ENCODE measurements around the gene TAOK1. TPM values are rescaled to one million over a fixed set of nuclear protein-coding genes. Genes with fewer than 3 reads are reported as not detected.
"Not testable (repeated sequence)": the region's sequence is repeated elsewhere in the genome, so short reads cannot be mapped to it uniquely, and the experiment has no call there.

TAOK1 gene
- total RNA-seq, 1 donor from 2014 or later: 87.1 TPM

- H3K27me3 Mint-ChIP-seq (ENCODE audit: low read depth): no peaks in the 10 kb centered on the region
- peaks cover 4% of the 10 kb centered on the region for H3K36me3 Mint-ChIP-seq (ENCODE audit: low read depth)
- no peaks in the 10 kb centered on the region for H3K9me3 Mint-ChIP-seq (ENCODE audit: low read depth)
- no peak overlapping the region for H3K4me3 Mint-ChIP-seq (ENCODE audit: unreplicated experiment)
- no peak for TF ChIP-seq CTCF (IDR thresholded peaks at IDR 0.05)
- no peak for DNase-seq (ENCODE audit: low spot score)
- no peak overlapping the region for H3K27ac Mint-ChIP-seq (ENCODE audit: unreplicated experiment)
- H3K4me1 Mint-ChIP-seq (ENCODE audit: low read depth): no peaks in the 10 kb centered on the region
Observed at GRCh38 chr17:29557085-29557738, 167.0 kb downstream of the TAOK1 start.

GRCh38 chr17:29557739-29558116 lies 167.6 kb downstream of the TAOK1 start:
- Mint-ChIP-seq H3K36me3 (ENCODE audit: low read depth) (peaks cover 8% of the 10 kb centered on the region), H3K27me3 (ENCODE audit: low read depth) (no peaks in the 10 kb centered on the region), H3K4me1 (ENCODE audit: low read depth) (no peaks in the 10 kb centered on the region), H3K4me3 (ENCODE audit: unreplicated experiment) (no peak overlapping the region), H3K27ac (ENCODE audit: unreplicated experiment) (no peak overlapping the region), H3K9me3 (ENCODE audit: low read depth) (no peaks in the 10 kb centered on the region)
- no peak for TF ChIP-seq CTCF (IDR thresholded peaks at IDR 0.05)
- DNase-seq (ENCODE audit: low spot score): no peak

GRCh38 chr17:29558139-29558538 lies 168.0 kb downstream of the TAOK1 start:
- not testable (repeated sequence) for H3K4me1 Mint-ChIP-seq (ENCODE audit: low read depth); DNase-seq (ENCODE audit: low spot score); H3K36me3 Mint-ChIP-seq (ENCODE audit: low read depth); H3K27ac Mint-ChIP-seq (ENCODE audit: unreplicated experiment); H3K4me3 Mint-ChIP-seq (ENCODE audit: unreplicated experiment); H3K27me3 Mint-ChIP-seq (ENCODE audit: low read depth); H3K9me3 Mint-ChIP-seq (ENCODE audit: low read depth)

- Mint-ChIP-seq H3K4me3 (ENCODE audit: unreplicated experiment) (no peak overlapping the region), H3K27me3 (ENCODE audit: low read depth) (no peaks in the 10 kb centered on the region), H3K27ac (ENCODE audit: unreplicated experiment) (no peak overlapping the region), H3K36me3 (ENCODE audit: low read depth) (peaks cover 8% of the 10 kb centered on the region), H3K4me1 (ENCODE audit: low read depth) (no peaks in the 10 kb centered on the region), H3K9me3 (ENCODE audit: low read depth) (no peaks in the 10 kb centered on the region)
- no peak for DNase-seq (ENCODE audit: low spot score)
- no peak for TF ChIP-seq CTCF (IDR thresholded peaks at IDR 0.05)
Observed at GRCh38 chr17:29559640-29560039, 169.5 kb downstream of the TAOK1 start.

GRCh38 chr17:29560316-29560715 lies 170.2 kb downstream of the TAOK1 start:
- Mint-ChIP-seq H3K4me1 (ENCODE audit: low read depth) (no peaks in the 10 kb centered on the region), H3K36me3 (ENCODE audit: low read depth) (peaks cover 8% of the 10 kb centered on the region), H3K9me3 (ENCODE audit: low read depth) (no peaks in the 10 kb centered on the region), H3K27ac (ENCODE audit: unreplicated experiment) (no peak overlapping the region), H3K4me3 (ENCODE audit: unreplicated experiment) (no peak overlapping the region), H3K27me3 (ENCODE audit: low read depth) (no peaks in the 10 kb centered on the region)
- TF ChIP-seq CTCF (IDR thresholded peaks at IDR 0.05): no peak
- DNase-seq (ENCODE audit: low spot score): no peak
